ENCODE data around the gene GNB1L. TPM values are rescaled to one million over a fixed set of nuclear protein-coding genes. Genes with fewer than 3 reads are reported as not detected.
"Not testable (repeated sequence)": the region's sequence is repeated elsewhere in the genome, so short reads cannot be mapped to it uniquely, and the experiment has no call there.

Gene GNB1L
- total RNA-seq, 2 experiments from 2014 or later: 11.9 to 12.7 TPM

DNA sequence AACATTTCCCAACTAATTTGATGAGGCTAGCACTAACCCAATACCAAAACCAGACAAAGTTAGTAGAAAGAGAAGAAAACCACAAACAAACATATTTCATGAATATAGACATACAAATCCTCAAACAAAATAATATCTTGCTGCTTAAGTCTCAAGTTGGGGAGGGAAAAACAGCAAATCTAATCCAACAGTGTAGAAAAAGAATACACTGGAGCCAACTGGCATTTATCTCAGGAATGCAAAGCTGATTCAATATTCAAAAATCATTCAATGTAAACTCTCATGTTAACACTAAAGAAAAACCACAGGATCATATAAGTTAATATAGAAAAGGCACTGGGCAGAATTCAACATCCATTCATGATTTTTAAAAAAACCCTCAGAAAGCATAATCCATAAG lies 18.2 kb downstream of the GNB1L start:
- no peak overlapping the region for H3K4me3 Mint-ChIP-seq

GRCh38 chr22:19834599-19834998 lies 20.1 kb downstream of the GNB1L start:
- Mint-ChIP-seq H3K27me3 (no peaks in the 10 kb centered on the region), H3K27ac (no peak overlapping the region), H3K4me3 (no peak overlapping the region), H3K9me3 (no peaks in the 10 kb centered on the region), H3K36me3 (no peaks in the 10 kb centered on the region), H3K4me1 (peaks cover 3% of the 10 kb centered on the region)
- POLR2A ChIA-PET: no interaction called here
- DNase-seq (no peak), ATAC-seq (ENCODE audit: low read depth) (no peak)

More for the DNA sequence above, 18.2 kb downstream of the GNB1L start:
- POLR2A ChIA-PET: no interaction called here
- Mint-ChIP-seq H3K27me3 (no peaks in the 10 kb centered on the region), H3K4me1 (peaks cover 3% of the 10 kb centered on the region), H3K9me3 (no peaks in the 10 kb centered on the region), H3K36me3 (no peaks in the 10 kb centered on the region), H3K27ac (no peak overlapping the region)
- no peak for DNase-seq
- no peak for ATAC-seq (ENCODE audit: low read depth)

GRCh38 chr22:19833327-19833726 lies 21.3 kb downstream of the GNB1L start:
- H3K4me3 Mint-ChIP-seq; H3K27me3 Mint-ChIP-seq; H3K27ac Mint-ChIP-seq; DNase-seq; POLR2A ChIA-PET; H3K9me3 Mint-ChIP-seq; H3K36me3 Mint-ChIP-seq; ATAC-seq (ENCODE audit: low read depth); H3K4me1 Mint-ChIP-seq: not testable (repeated sequence)

DNA sequence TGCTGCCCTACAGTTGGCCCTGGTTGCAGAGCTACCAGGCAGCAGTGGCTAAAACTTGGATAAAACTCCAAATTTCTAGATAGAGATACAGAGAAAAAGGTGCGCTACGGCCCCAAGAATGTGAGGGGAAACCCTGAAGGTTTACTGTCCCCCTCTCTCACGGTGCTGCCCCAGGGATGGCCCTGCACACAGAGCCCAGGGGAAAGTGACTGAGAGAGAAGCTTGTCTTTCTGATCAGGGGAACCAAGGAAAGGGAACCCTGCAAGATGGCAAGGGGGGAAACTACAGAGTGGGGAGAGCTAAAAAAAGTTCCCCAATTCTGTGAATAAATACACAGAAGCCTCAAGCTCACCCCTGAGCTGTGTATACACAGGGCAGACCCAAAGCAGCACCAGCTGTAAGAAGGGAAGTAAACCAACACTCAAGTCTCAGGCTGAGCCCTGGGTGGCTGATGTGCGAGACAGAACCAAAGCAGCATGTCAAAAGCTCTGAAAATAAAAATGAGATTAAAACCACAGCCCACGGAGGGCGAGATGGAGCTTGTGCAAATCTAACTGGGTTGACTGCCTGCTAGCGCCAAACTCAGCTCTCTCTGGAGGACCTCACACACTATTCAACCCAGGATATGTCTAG lies 22.1 kb downstream of the GNB1L start:
- Mint-ChIP-seq H3K4me1 (peaks cover 3% of the 10 kb centered on the region), H3K27me3 (no peaks in the 10 kb centered on the region), H3K4me3 (no peak overlapping the region), H3K9me3 (no peaks in the 10 kb centered on the region), H3K36me3 (no peaks in the 10 kb centered on the region), H3K27ac (no peak overlapping the region)
- ATAC-seq (ENCODE audit: low read depth) (no peak), DNase-seq (no peak)
- POLR2A ChIA-PET: interaction anchor here (1.1 kb wide), 1 partner anchor 22 kb away, joined by 3 read pairs; the partner anchor contains the start of genes GNB1L and RTL10

GRCh38 chr22:19831979-19832378 lies 22.7 kb downstream of the GNB1L start:
- not testable (repeated sequence) for H3K36me3 Mint-ChIP-seq; H3K4me3 Mint-ChIP-seq; H3K4me1 Mint-ChIP-seq; H3K9me3 Mint-ChIP-seq; H3K27ac Mint-ChIP-seq; ATAC-seq (ENCODE audit: low read depth); H3K27me3 Mint-ChIP-seq; DNase-seq
- POLR2A ChIA-PET: interaction anchor here (1.1 kb wide), 1 partner anchor 23 kb away, joined by 3 read pairs; the partner anchor contains the start of genes GNB1L and RTL10

GRCh38 chr22:19831016-19831415 lies 23.7 kb downstream of the GNB1L start:
- DNase-seq: no peak
- H3K4me1 Mint-ChIP-seq: peaks cover 3% of the 10 kb centered on the region
- H3K36me3 Mint-ChIP-seq: no peaks in the 10 kb centered on the region
- POLR2A ChIA-PET: no interaction called here
- no peaks in the 10 kb centered on the region for H3K9me3 Mint-ChIP-seq
- H3K27ac Mint-ChIP-seq: no peak overlapping the region
- ATAC-seq (ENCODE audit: low read depth): no peak
- H3K4me3 Mint-ChIP-seq: no peak overlapping the region
- H3K27me3 Mint-ChIP-seq: no peaks in the 10 kb centered on the region

DNA sequence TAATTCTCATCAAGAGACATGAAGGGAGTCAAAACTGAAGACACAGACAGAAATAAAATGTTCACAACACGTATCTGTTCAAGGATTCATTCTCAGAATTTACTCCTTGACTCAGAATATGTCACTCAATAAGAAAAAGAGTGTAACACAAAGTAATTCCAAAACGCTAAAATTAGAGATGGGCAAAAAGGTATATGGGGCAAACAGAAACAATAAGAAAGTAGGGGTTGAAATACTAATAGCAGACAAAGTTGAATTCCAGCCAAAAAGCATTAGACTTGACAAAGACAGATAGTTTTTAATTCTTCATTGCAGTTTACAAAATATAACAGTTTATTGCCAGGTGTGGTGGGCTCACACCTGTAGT lies 26.7 kb downstream of the GNB1L start:
- no peak overlapping the region for H3K4me3 Mint-ChIP-seq
- H3K4me1 Mint-ChIP-seq: no peaks in the 10 kb centered on the region
- DNase-seq (no peak), ATAC-seq (ENCODE audit: low read depth) (no peak)
- no peaks in the 10 kb centered on the region for H3K27me3 Mint-ChIP-seq
- H3K27ac Mint-ChIP-seq: no peak overlapping the region
- POLR2A ChIA-PET: no interaction called here
- H3K9me3 Mint-ChIP-seq: no peaks in the 10 kb centered on the region
- H3K36me3 Mint-ChIP-seq: no peaks in the 10 kb centered on the region

DNA sequence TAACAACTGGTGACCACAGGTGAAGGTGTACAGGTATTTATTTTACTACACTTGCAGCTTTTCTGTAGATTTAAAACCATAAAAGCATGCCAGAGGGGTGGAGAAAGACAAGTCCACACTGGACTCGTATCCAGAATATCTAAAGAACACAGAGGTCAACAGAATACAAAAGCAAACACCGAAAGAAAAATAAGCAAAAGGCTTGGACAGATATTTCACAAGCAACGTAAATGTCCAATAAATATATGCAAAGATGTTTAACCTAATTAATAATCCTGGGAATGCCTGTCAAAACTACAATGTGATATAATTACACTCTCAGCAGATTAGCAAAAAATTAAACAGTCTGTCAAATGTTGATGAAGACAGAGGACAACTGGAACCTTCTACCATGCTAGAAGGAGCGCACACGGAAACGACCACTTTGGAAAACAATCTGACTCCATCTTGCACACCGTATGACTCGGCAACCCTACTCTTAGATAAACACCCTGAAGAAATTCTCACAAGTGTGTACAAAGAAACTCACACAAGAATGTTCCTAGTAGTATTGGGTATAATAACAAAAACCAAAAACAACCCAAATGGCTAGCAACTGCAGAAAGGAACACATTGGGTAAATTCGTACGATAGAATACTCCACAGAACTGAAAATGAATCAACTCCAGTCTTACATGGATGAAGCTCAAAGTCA lies 27.2 kb downstream of the GNB1L start:
- POLR2A ChIA-PET: no interaction called here
- Mint-ChIP-seq H3K27me3 (no peaks in the 10 kb centered on the region), H3K27ac (no peak overlapping the region), H3K9me3 (no peaks in the 10 kb centered on the region), H3K4me3 (no peak overlapping the region), H3K36me3 (no peaks in the 10 kb centered on the region), H3K4me1 (no peaks in the 10 kb centered on the region)
- DNase-seq (no peak), ATAC-seq (ENCODE audit: low read depth) (no peak)

- ATAC-seq (ENCODE audit: low read depth) (no peak), DNase-seq (no peak)
- Mint-ChIP-seq H3K27ac (no peak overlapping the region), H3K4me1 (no peaks in the 10 kb centered on the region), H3K4me3 (no peak overlapping the region), H3K9me3 (no peaks in the 10 kb centered on the region), H3K36me3 (no peaks in the 10 kb centered on the region), H3K27me3 (no peaks in the 10 kb centered on the region)
- POLR2A ChIA-PET: no interaction called here
Observed at GRCh38 chr22:19826619-19826950, 28.1 kb downstream of the GNB1L start.

DNA sequence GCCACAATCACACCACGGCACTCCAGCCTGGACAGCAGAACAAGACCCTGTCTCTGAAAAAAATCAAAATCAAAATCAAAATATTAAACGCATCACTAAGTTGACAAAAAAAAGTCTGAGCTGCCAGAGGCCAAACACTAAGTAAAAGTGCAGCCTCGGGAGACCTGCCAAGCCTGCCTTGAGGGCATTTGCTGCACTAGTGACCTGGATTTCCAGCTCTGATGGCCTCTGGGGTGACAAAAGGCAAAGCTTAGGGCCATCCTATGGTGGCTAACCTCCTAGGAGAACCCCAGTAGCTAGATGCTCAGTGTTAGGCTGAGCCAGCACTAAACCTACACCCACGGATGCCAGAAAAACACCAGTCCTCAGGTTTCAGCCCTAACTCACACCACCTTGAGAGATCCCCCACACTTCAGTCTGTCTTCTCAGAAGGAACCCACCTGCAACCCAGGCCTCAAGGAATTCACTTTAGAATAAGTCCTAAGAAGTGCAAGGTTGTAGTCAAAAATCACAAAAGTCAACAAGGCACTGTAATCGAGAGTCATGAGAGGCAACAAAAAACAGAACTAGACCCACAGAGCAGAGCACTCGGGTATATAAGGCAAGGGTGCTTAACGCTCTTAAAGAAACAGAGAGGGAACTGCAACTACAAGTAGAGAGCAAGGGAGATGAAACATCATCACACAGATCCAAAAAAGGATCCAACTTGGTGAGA lies 28.6 kb downstream of the GNB1L start:
- no peak overlapping the region for H3K27ac Mint-ChIP-seq
- ATAC-seq (ENCODE audit: low read depth) (no peak), DNase-seq (peak; percentile 12)
- H3K4me1 Mint-ChIP-seq: no peaks in the 10 kb centered on the region
- H3K9me3 Mint-ChIP-seq: no peaks in the 10 kb centered on the region
- no peaks in the 10 kb centered on the region for H3K27me3 Mint-ChIP-seq
- H3K4me3 Mint-ChIP-seq: no peak overlapping the region
- H3K36me3 Mint-ChIP-seq: no peaks in the 10 kb centered on the region
- POLR2A ChIA-PET: no interaction called here

- DNase-seq (no peak), ATAC-seq (ENCODE audit: low read depth) (no peak)
- Mint-ChIP-seq H3K9me3 (no peaks in the 10 kb centered on the region), H3K36me3 (no peaks in the 10 kb centered on the region), H3K27me3 (no peaks in the 10 kb centered on the region), H3K4me1 (no peaks in the 10 kb centered on the region), H3K27ac (no peak overlapping the region), H3K4me3 (no peak overlapping the region)
- POLR2A ChIA-PET: interaction anchor here (1.0 kb wide), 1 partner anchor 29 kb away, joined by 3 read pairs; no protein-coding TSS in a partner anchor
Observed at GRCh38 chr22:19824926-19825339, 29.7 kb downstream of the GNB1L start.

DNA sequence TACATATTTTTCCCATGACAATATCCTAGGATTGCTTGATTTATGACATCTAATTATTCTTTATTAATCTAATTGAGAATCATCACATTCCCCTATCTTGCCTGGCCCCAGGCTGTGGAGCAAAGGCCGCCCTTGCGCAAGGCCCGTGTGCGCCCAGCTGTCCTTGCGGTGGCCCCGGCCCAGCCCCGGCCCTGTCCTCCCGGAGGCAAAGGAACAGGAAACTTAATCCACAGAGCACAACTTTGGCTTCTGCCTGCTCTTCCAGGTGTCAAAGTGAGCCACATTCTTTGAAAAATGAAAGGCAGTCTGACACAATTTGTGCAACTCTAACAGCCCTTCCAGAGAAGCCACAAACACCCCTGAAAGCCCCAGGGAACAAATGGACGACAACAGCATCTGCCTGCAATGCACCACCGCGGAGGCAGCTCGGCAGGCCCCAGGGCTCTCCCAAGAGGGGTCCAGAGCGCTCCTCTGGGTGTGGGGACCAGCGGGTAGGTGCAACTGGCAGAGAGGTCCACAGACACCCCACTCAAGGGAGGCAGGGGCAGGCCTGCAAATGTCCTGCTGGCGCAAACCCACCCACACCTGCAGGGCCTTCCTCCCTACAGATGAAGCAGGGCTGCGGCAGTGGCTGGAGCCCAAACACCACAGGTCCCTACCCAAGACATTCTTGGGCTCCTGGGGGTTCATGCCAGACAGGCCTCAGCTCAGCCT lies 30.3 kb downstream of the GNB1L start:
- ATAC-seq (ENCODE audit: low read depth) (no peak), DNase-seq (no peak)
- no peaks in the 10 kb centered on the region for H3K27me3 Mint-ChIP-seq
- no peaks in the 10 kb centered on the region for H3K4me1 Mint-ChIP-seq
- H3K9me3 Mint-ChIP-seq: no peaks in the 10 kb centered on the region
- H3K4me3 Mint-ChIP-seq: no peak overlapping the region
- no peak overlapping the region for H3K27ac Mint-ChIP-seq
- H3K36me3 Mint-ChIP-seq: no peaks in the 10 kb centered on the region
- POLR2A ChIA-PET: interaction anchor here (1.0 kb wide), 1 partner anchor 30 kb away, joined by 3 read pairs; no protein-coding TSS in a partner anchor

- no peak for ATAC-seq (ENCODE audit: low read depth)
- H3K27me3 Mint-ChIP-seq: no peaks in the 10 kb centered on the region
- H3K9me3 Mint-ChIP-seq: no peaks in the 10 kb centered on the region
- no peaks in the 10 kb centered on the region for H3K36me3 Mint-ChIP-seq
- H3K4me3 Mint-ChIP-seq: no peak overlapping the region
- no peak overlapping the region for H3K27ac Mint-ChIP-seq
- POLR2A ChIA-PET: no interaction called here
- no peaks in the 10 kb centered on the region for H3K4me1 Mint-ChIP-seq
- peak; percentile 21 for DNase-seq
Observed at GRCh38 chr22:19823902-19824211, 30.8 kb downstream of the GNB1L start.
